B cell (primary cell): ENCODE results near the gene UBE2E3. TPM values are rescaled to one million over a fixed set of nuclear protein-coding genes. Genes with fewer than 3 reads are reported as not detected.

Source experiments
- ATAC-seq: fragments of 200-7000 bp; cut with Tn5 transposase; one replicate; pipeline ENCODE4 v1.10.0; 2021; ENCODE audit warnings: low read depth, mild to moderate bottlenecking, moderate number of reproducible peaks, moderate library complexity
- CTCF ChIA-PET: fragments of 350-600 bp; sonication (Branson Sonifier 250); formaldehyde crosslinking; loops from one replicate; lab custom pipeline; 2021; ENCODE audit warnings: antibody characterized with exemption, inconsistent platforms; lab: Charles Lee
- POLR2A ChIA-PET: fragments of 350-600 bp; sonication (Branson Sonifier 250); formaldehyde crosslinking; loops from one replicate; lab custom pipeline; 2021; ENCODE audit warnings: antibody characterized with exemption; lab: Charles Lee
- DNase-seq: peaks from one replicate; pipeline ENCODE4 v3.0.0; 2013
- H2AFZ ChIP-seq: 2 replicates; pipeline ENCODE4 v1.6.1; 2012; ENCODE audit warnings: mild to moderate bottlenecking, low read depth, low read length; ENCODE audit not compliant: insufficient read depth, poor library complexity, severe bottlenecking
- H3K27ac ChIP-seq, 2 donors: 1 replicate in 1 of 2; 2 replicates in 1 of 2; pipeline ENCODE4 v1.5.1; 2012 to 2013; ENCODE audit warnings: low read length in 2 of 2, mild to moderate bottlenecking in 2 of 2, moderate library complexity in 1 of 2
- H3K27me3 ChIP-seq, 4 experiments: fragments of 200-600 bp in 1 of 4; sonication (generic) in 1 of 4; replicated peaks in 1 of 4; 1 replicate in 2 of 4; 2 replicates in 2 of 4; pipeline versions ENCODE4 v1.6.1 to v1.7.0; 2013 to 2016; ENCODE audit warnings: low read length in 3 of 4, mild to moderate bottlenecking in 2 of 4, mixed read lengths in 1 of 4, moderate library complexity in 1 of 4; ENCODE audit not compliant: insufficient read depth in 4 of 4, control insufficient read depth in 3 of 4; ENCODE audit errors: control extremely low read depth in 1 of 4
- H3K36me3 ChIP-seq, 2 experiments: replicated peaks in 1 of 2; 1 replicate in 1 of 2; 2 replicates in 1 of 2; pipeline versions ENCODE4 v1.6.1 to v1.7.1; 2013; ENCODE audit warnings: low read length in 1 of 2; ENCODE audit not compliant: insufficient read depth in 2 of 2, control insufficient read depth in 1 of 2; ENCODE audit errors: control extremely low read depth in 1 of 2, extremely low read depth in 1 of 2
- H3K4me1 ChIP-seq, 2 donors: fragments of 200-600 bp in 1 of 2; sonication (generic) in 1 of 2; 1 replicate in 1 of 2; 2 replicates in 1 of 2; pipeline versions ENCODE4 v1.5.1 to v1.6.1; 2013 to 2017; ENCODE audit warnings: low read length in 2 of 2; ENCODE audit not compliant: control insufficient read depth in 2 of 2, insufficient read depth in 2 of 2
- H3K4me2 ChIP-seq: replicated peaks from 2 replicates; pipeline ENCODE3; 2012; ENCODE audit warnings: mild to moderate bottlenecking, low read depth, low read length; ENCODE audit not compliant: poor library complexity, severe bottlenecking
- H3K4me3 ChIP-seq, 5 experiments: fragments of 200-600 bp in 1 of 5; sonication (generic) in 1 of 5; 1 replicate in 3 of 5; 2 replicates in 2 of 5; pipeline versions ENCODE4 v1.5.1 to v1.7.0; 2011 to 2016; ENCODE audit warnings: low read length in 4 of 5, mild to moderate bottlenecking in 4 of 5, low read depth in 2 of 5, control low read depth in 1 of 5, moderate library complexity in 1 of 5; ENCODE audit not compliant: insufficient read depth in 1 of 5; ENCODE audit errors: control extremely low read depth in 1 of 5, extremely low read depth in 1 of 5
- H3K79me2 ChIP-seq: fragments of 200-600 bp; sonication (generic); one replicate; pipeline ENCODE4 v1.6.0; 2016; ENCODE audit warnings: low read length; ENCODE audit not compliant: control insufficient read depth, insufficient read depth
- H3K9ac ChIP-seq: fragments of 200-600 bp; sonication (generic); 2 replicates; pipeline ENCODE4 v1.6.1; 2017; ENCODE audit warnings: mild to moderate bottlenecking, low read length, moderate library complexity
- H3K9me3 ChIP-seq, 3 donors: one replicate each; pipeline versions ENCODE4 v1.6.1 to v1.7.1; 2013; ENCODE audit warnings: low read length in 2 of 3; ENCODE audit not compliant: control insufficient read depth in 2 of 3, insufficient read depth in 1 of 3; ENCODE audit errors: control extremely low read depth in 1 of 3
- H4K20me1 ChIP-seq: 2 replicates; pipeline ENCODE4 v1.6.0; 2012; ENCODE audit warnings: mild to moderate bottlenecking, low read length; ENCODE audit not compliant: insufficient read depth, control insufficient read depth, poor library complexity, severe bottlenecking
- H3K27ac Mint-ChIP-seq: one replicate; pipeline ENCODE4 v1.8.0; 2021; ENCODE audit warnings: mixed read lengths
- H3K27me3 Mint-ChIP-seq: one replicate; pipeline ENCODE4 v1.8.0; 2021; ENCODE audit warnings: mixed read lengths
- H3K4me1 Mint-ChIP-seq: one replicate; pipeline ENCODE4 v1.8.0; 2021; ENCODE audit warnings: mixed read lengths
- H3K4me3 Mint-ChIP-seq: one replicate; pipeline ENCODE4 v1.8.0; 2021; ENCODE audit warnings: mixed read lengths
- H3K9me3 Mint-ChIP-seq: one replicate; pipeline ENCODE4 v1.8.0; 2022; ENCODE audit warnings: mixed read lengths; ENCODE audit not compliant: insufficient read depth
- EZH2 ChIP-seq: IDR thresholded peaks from 2 replicates; pipeline ENCODE4 v1.6.1; 2012; ENCODE audit warnings: borderline replicate concordance, low read depth, mild to moderate bottlenecking, moderate library complexity, low read length; ENCODE audit not compliant: insufficient read depth, poor library complexity, severe bottlenecking
- WGBS: methylation state at CpG from one replicate; pipeline ENCODE4 v1.1.5; 2013; ENCODE audit warnings: missing lambda C conversion rate; ENCODE audit not compliant: insufficient coverage; 5-methylcytosine and 5-hydroxymethylcytosine counted together
- intact Hi-C: fragments of 100-400 bp; cut with micrococcal nuclease; formaldehyde crosslinking; loops from one replicate; pipeline ENCODE4 v1.10.0; 2022
- polyA plus RNA-seq: library from polyadenylated mRNA; depleted of rRNA; stranded (reverse); fragments of >200 nt; gene quantifications from 2 replicates; pipeline ENCODE4 v1.2.3, GENCODE V29; 2012
- total RNA-seq, 2 donors: library from RNA; stranded (reverse); fragments of 120-200 nt in 1 of 2; gene quantifications; 1 replicate in 1 of 2; 2 replicates in 1 of 2; pipeline versions ENCODE4 v1.2.3 to v1.2.4, GENCODE V29; 2013 to 2022
- TF ChIP-seq, protein P1 (sequence below): fragments of 200-600 bp; IDR thresholded peaks from one replicate; pipeline ENCODE4 v1.8.0; 2022; ENCODE audit warnings: antibody characterized with exemption, mild to moderate bottlenecking

UBE2E3 gene
- total and polyA plus RNA-seq, 2 donors (not counting 1 experiment from before 2014, with no cell fraction given) = 26.7 to 31.6 TPM

- Histone ChIP-seq H3K36me3 (no peaks in the 10 kb centered on the region), H3K4me2 (peak overlapping the region; percentile 75), H2AFZ (peak overlapping the region; percentile 78), H4K20me1 (no peaks in the 10 kb centered on the region), H3K27ac (peak overlapping the region in 1 of 2 donors; percentile 60), H3K79me2 (peaks cover 3% of the 10 kb centered on the region), H3K9me3 (no peaks in the 10 kb centered on the region), H3K4me1 (peaks cover 24 to 25% of the 10 kb centered on the region in 2 donors), H3K27me3 (no peaks in the 10 kb centered on the region), H3K9ac (peak overlapping the region; percentile 74), H3K4me3 (peak overlapping the region; percentile 21 to 69 (median 59))
- 23% methylated on average over 7 of the region's 9 CpGs for WGBS
- TF ChIP-seq, protein P1, sequence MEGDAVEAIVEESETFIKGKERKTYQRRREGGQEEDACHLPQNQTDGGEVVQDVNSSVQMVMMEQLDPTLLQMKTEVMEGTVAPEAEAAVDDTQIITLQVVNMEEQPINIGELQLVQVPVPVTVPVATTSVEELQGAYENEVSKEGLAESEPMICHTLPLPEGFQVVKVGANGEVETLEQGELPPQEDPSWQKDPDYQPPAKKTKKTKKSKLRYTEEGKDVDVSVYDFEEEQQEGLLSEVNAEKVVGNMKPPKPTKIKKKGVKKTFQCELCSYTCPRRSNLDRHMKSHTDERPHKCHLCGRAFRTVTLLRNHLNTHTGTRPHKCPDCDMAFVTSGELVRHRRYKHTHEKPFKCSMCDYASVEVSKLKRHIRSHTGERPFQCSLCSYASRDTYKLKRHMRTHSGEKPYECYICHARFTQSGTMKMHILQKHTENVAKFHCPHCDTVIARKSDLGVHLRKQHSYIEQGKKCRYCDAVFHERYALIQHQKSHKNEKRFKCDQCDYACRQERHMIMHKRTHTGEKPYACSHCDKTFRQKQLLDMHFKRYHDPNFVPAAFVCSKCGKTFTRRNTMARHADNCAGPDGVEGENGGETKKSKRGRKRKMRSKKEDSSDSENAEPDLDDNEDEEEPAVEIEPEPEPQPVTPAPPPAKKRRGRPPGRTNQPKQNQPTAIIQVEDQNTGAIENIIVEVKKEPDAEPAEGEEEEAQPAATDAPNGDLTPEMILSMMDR = no peak
- TF ChIP-seq EZH2 = no peak
- intact Hi-C loops = loop anchor here (1.0 to 10.0 kb wide), 4 partner anchors 325 to 972 kb away; partner anchors contain the start of genes CWC22 and ITGA4
- Mint-ChIP-seq H3K27ac (peak overlapping the region; percentile 92), H3K9me3 (no peaks in the 10 kb centered on the region), H3K4me1 (peaks cover 33% of the 10 kb centered on the region), H3K4me3 (peak overlapping the region; percentile 87), H3K27me3 (no peaks in the 10 kb centered on the region)
- ChIA-PET CTCF (interaction anchor here (1.0 to 3.8 kb wide), 9 partner anchors 10 to 976 kb away, joined by 3 to 11 read pairs (median 3); no protein-coding TSS in a partner anchor), POLR2A (interaction anchor here (0.7 kb wide), 1 partner anchor 645 kb away, joined by 3 read pairs; no protein-coding TSS in a partner anchor)
- DNase-seq = no peak
- ATAC-seq = no peak
These were observed 678 bp upstream of the UBE2E3 start for GRCh38 chr2:180979749-180980105.
